Transverse colon (tissue), 4 donors: ENCODE measurements around the gene NUDT6.

Experiments
- CTCF ChIP-seq, 5 experiments: fragments of 200-600 bp in 3 of 5; fragments of 450-650 bp in 2 of 5; sonication (generic) in 3 of 5; IDR thresholded peaks; 1 replicate in 2 of 5; 2 replicates in 3 of 5; pipeline ENCODE4 v1.5.1; 2016 to 2017; ENCODE audit warnings: antibody characterized with exemption in 5 of 5, inconsistent platforms in 3 of 5, mild to moderate bottlenecking in 2 of 5, moderate library complexity in 1 of 5
- POLR2AphosphoS5 ChIP-seq, 3 donors: sonication (generic); formaldehyde crosslinking; IDR thresholded peaks; one replicate each; pipeline ENCODE4 v1.6.1; 2016; ENCODE audit warnings: antibody characterized with exemption in 3 of 3

GRCh38 chr4:122861172-122861943, 61.0 kb downstream of the NUDT6 start:
- no peak for TF ChIP-seq CTCF (IDR thresholded peaks at IDR 0.05)
- TF ChIP-seq POLR2AphosphoS5 (IDR thresholded peaks at IDR 0.05) = no peak
